HEK293T (cell line): ENCODE measurements around the gene MTM1.

ENCODE experiments used
- CTCF ChIA-PET: fragments of 350-600 bp; formaldehyde crosslinking; extraction: SDS; loops from one replicate; lab custom pipeline; 2021; ENCODE audit warnings: antibody characterized with exemption, inconsistent platforms; lab: Yijun Ruan, JAX
- POLR2A ChIA-PET: fragments of 350-600 bp; formaldehyde crosslinking; extraction: SDS; loops from one replicate; lab custom pipeline; 2020; ENCODE audit warnings: antibody characterized with exemption, inconsistent platforms; lab: Yijun Ruan, JAX
- DNase-seq: peaks from one replicate; pipeline ENCODE4 v3.0.0; 2012; ENCODE audit warnings: mixed read lengths; ENCODE audit errors: extremely low spot score
- ARNT ChIP-seq: fragments of 450-650 bp; IDR thresholded peaks from 2 replicates; pipeline ENCODE4 v1.6.1; 2017; ENCODE audit warnings: mild to moderate bottlenecking
- BHLHE40 ChIP-seq: fragments of 450-650 bp; IDR thresholded peaks from 2 replicates; pipeline ENCODE4 v1.6.1; 2016; ENCODE audit warnings: mild to moderate bottlenecking, moderate library complexity, borderline replicate concordance
- CTBP1 ChIP-seq: fragments of 450-650 bp; IDR thresholded peaks from 2 replicates; pipeline ENCODE4 v1.6.1; 2016; ENCODE audit warnings: borderline replicate concordance
- ELF4 ChIP-seq: fragments of 450-650 bp; IDR thresholded peaks from 2 replicates; pipeline ENCODE4 v1.6.1; 2017; ENCODE audit warnings: antibody characterized with exemption
- FOXA1 ChIP-seq: fragments of 450-650 bp; IDR thresholded peaks from 2 replicates; pipeline ENCODE4 v1.6.1; 2016; ENCODE audit warnings: mild to moderate bottlenecking
- FOXK2 ChIP-seq: fragments of 450-650 bp; IDR thresholded peaks from 2 replicates; pipeline ENCODE4 v1.6.1; 2016; ENCODE audit warnings: mild to moderate bottlenecking
- FOXM1 ChIP-seq: fragments of 450-650 bp; IDR thresholded peaks from 2 replicates; pipeline ENCODE4 v1.6.1; 2017; ENCODE audit warnings: mild to moderate bottlenecking, borderline replicate concordance
- HDGF ChIP-seq: fragments of 450-650 bp; IDR thresholded peaks from 2 replicates; pipeline ENCODE4 v1.6.1; 2017; ENCODE audit warnings: antibody characterized with exemption, borderline replicate concordance
- L3MBTL2 ChIP-seq: fragments of 450-650 bp; conservative IDR thresholded peaks from 2 replicates; pipeline ENCODE4 v1.6.1; 2016; ENCODE audit warnings: mild to moderate bottlenecking
- LEF1 ChIP-seq: fragments of 450-650 bp; IDR thresholded peaks from 2 replicates; pipeline ENCODE4 v1.6.1; 2017; ENCODE audit warnings: mild to moderate bottlenecking, borderline replicate concordance
- NFRKB ChIP-seq: fragments of 450-650 bp; IDR thresholded peaks from 2 replicates; pipeline ENCODE4 v1.6.1; 2016; ENCODE audit warnings: mild to moderate bottlenecking, moderate library complexity
- PKNOX1 ChIP-seq: fragments of 450-650 bp; IDR thresholded peaks from 2 replicates; pipeline ENCODE4 v1.6.1; 2016
- SP1 ChIP-seq: fragments of 450-650 bp; IDR thresholded peaks from 2 replicates; pipeline ENCODE4 v1.6.1; 2017
- SUZ12 ChIP-seq: fragments of 450-650 bp; IDR thresholded peaks from 2 replicates; pipeline ENCODE4 v1.6.1; 2016; ENCODE audit warnings: mild to moderate bottlenecking
- TARDBP ChIP-seq: fragments of 450-650 bp; IDR thresholded peaks from 2 replicates; pipeline ENCODE4 v1.6.1; 2016
- ZNF384 ChIP-seq: fragments of 450-650 bp; IDR thresholded peaks from 2 replicates; pipeline ENCODE4 v1.6.1; 2016

The MTM1 gene

GRCh38 chrX:150610043-150610442 is 41.6 kb downstream of the MTM1 start:
- no peak for DNase-seq
- POLR2A ChIA-PET: no interaction called here
- TF ChIP-seq FOXM1 (no peak), TARDBP (no peak)
- CTCF ChIA-PET: no interaction called here

GRCh38 chrX:150610446-150610845 is 42.0 kb downstream of the MTM1 start:
- CTCF ChIA-PET: no interaction called here
- POLR2A ChIA-PET: no interaction called here
- TF ChIP-seq LEF1 (no peak), FOXK2 (no peak), ZNF384 (no peak), NFRKB (no peak), FOXA1 (no peak), SP1 (no peak), ELF4 (no peak), HDGF (no peak), L3MBTL2 (no peak), SUZ12 (no peak), ARNT (no peak), BHLHE40 (no peak), PKNOX1 (no peak), TARDBP (no peak), CTBP1 (no peak), FOXM1 (no peak)
- DNase-seq: no peak

- ChIA-PET POLR2A (no interaction called here), CTCF (no interaction called here)
- TF ChIP-seq CTBP1: no peak
- no peak for TF ChIP-seq ZNF384
- no peak for TF ChIP-seq BHLHE40
- no peak for TF ChIP-seq ARNT
- TF ChIP-seq LEF1: no peak
- TF ChIP-seq SUZ12: no peak
- DNase-seq: no peak
Observed at GRCh38 chrX:150615356-150615755, 46.9 kb downstream of the MTM1 start.

- ChIA-PET POLR2A (no interaction called here), CTCF (no interaction called here)
- DNase-seq: no peak
- TF ChIP-seq BHLHE40 (no peak), ZNF384 (no peak), LEF1 (no peak), SP1 (no peak), FOXA1 (no peak), CTBP1 (no peak), HDGF (no peak), L3MBTL2 (no peak), FOXM1 (no peak)
Observed at GRCh38 chrX:150616179-150616862, 47.9 kb downstream of the MTM1 start.

- DNase-seq: no peak
- POLR2A ChIA-PET: no interaction called here
- CTCF ChIA-PET: no interaction called here
- TF ChIP-seq TARDBP (no peak), SUZ12 (no peak), SP1 (no peak), BHLHE40 (no peak), ARNT (no peak), LEF1 (no peak), NFRKB (no peak), L3MBTL2 (no peak), PKNOX1 (no peak), FOXK2 (no peak), ELF4 (no peak), FOXA1 (no peak), HDGF (no peak), FOXM1 (no peak), CTBP1 (no peak), ZNF384 (no peak)
Observed at GRCh38 chrX:150616863-150617198, 48.4 kb downstream of the MTM1 start.

GRCh38 chrX:150621652-150622051 is 53.2 kb downstream of the MTM1 start:
- TF ChIP-seq L3MBTL2 (no peak), PKNOX1 (no peak), FOXA1 (no peak), ZNF384 (no peak), BHLHE40 (no peak), FOXK2 (no peak), HDGF (no peak), ARNT (no peak), TARDBP (no peak), FOXM1 (no peak), NFRKB (no peak), CTBP1 (no peak), SUZ12 (no peak), SP1 (no peak)
- ChIA-PET CTCF (no interaction called here), POLR2A (no interaction called here)
- DNase-seq: no peak
